HepG2 (cell line): Measurements from ENCODE around the gene BACE1-AS. TPM values are rescaled to one million over a fixed set of nuclear protein-coding genes. Genes with fewer than 3 reads are reported as not detected.

ENCODE experiments used
- CHCHD3 ChIP-seq: sonication (generic); formaldehyde crosslinking; IDR thresholded peaks from 2 replicates; pipeline ENCODE4 v1.8.0; 2022; ENCODE audit warnings: mild to moderate bottlenecking, missing genetic modification reagents, moderate library complexity
- EZH2 ChIP-seq: conservative IDR thresholded peaks from 2 replicates; pipeline ENCODE4 v1.6.1; 2012; ENCODE audit warnings: mild to moderate bottlenecking, low read depth, low read length, moderate library complexity
- HMG20A ChIP-seq: IDR thresholded peaks from 2 replicates; pipeline ENCODE4 v1.6.1; 2016; ENCODE audit warnings: borderline replicate concordance
- KIAA2018 ChIP-seq: sonication (generic); formaldehyde crosslinking; IDR thresholded peaks from 2 replicates; pipeline ENCODE4 v1.5.0; 2020; ENCODE audit warnings: mild to moderate bottlenecking, missing genetic modification reagents, borderline replicate concordance
- KMT2A ChIP-seq: sonication (generic); formaldehyde crosslinking; IDR thresholded peaks from 2 replicates; pipeline ENCODE4 v1.4.0; 2020; ENCODE audit warnings: missing genetic modification reagents
- MTF1 ChIP-seq: sonication (generic); formaldehyde crosslinking; IDR thresholded peaks from 2 replicates; pipeline ENCODE4 v1.5.0; 2020; ENCODE audit warnings: missing genetic modification reagents
- NR1H2 ChIP-seq: sonication (generic); formaldehyde crosslinking; IDR thresholded peaks from 2 replicates; pipeline ENCODE4 v1.8.1; 2022; ENCODE audit warnings: low read depth, missing genetic modification reagents, borderline replicate concordance
- SNAPC4 ChIP-seq: sonication (generic); formaldehyde crosslinking; IDR thresholded peaks from 2 replicates; pipeline ENCODE4 v1.4.0; 2020; ENCODE audit warnings: mild to moderate bottlenecking, missing genetic modification reagents
- YEATS4 ChIP-seq: sonication (generic); formaldehyde crosslinking; IDR thresholded peaks from 2 replicates; pipeline ENCODE4 v1.4.0; 2020; ENCODE audit warnings: missing genetic modification reagents, borderline replicate concordance
- ZBTB21 ChIP-seq: sonication (generic); formaldehyde crosslinking; IDR thresholded peaks from 2 replicates; pipeline ENCODE4 v1.4.0; 2020; ENCODE audit warnings: missing genetic modification reagents
- ZNF557 ChIP-seq: sonication (generic); formaldehyde crosslinking; IDR thresholded peaks from 2 replicates; pipeline ENCODE4 v1.4.0; 2020; ENCODE audit warnings: missing genetic modification reagents
- ZNF761 ChIP-seq: sonication (generic); formaldehyde crosslinking; conservative IDR thresholded peaks from 2 replicates; pipeline ENCODE4 v1.4.0; 2020; ENCODE audit warnings: mild to moderate bottlenecking, missing genetic modification reagents
- ZNF790 ChIP-seq: sonication (generic); formaldehyde crosslinking; IDR thresholded peaks from 2 replicates; pipeline ENCODE4 v1.8.0; 2022; ENCODE audit warnings: missing genetic modification reagents, mild to moderate bottlenecking, borderline replicate concordance
- polyA plus RNA-seq, 8 experiments: library from polyadenylated mRNA; depleted of rRNA in 3 of 8; stranded (reverse) in 7 of 8; unstranded in 1 of 8; fragments of >200 nt; fragmentation: Illumina TruSeq in 4 of 8; extraction: Trizol in 4 of 8; gene quantifications; 2 replicates each; pipeline versions ENCODE4 v1.2.1 to v1.2.3, GENCODE V29; 2011 to 2016; ENCODE audit warnings: low read depth in 4 of 8, missing spikeins in 1 of 8, mixed read lengths in 1 of 8; ENCODE audit not compliant: insufficient read depth in 1 of 8
- total RNA-seq, 5 experiments: library from RNA; depleted of rRNA; stranded (reverse); fragments of >200 nt; fragmentation: Illumina TruSeq; extraction: Trizol; gene quantifications; 2 replicates each; pipeline ENCODE4 v1.2.3, GENCODE V29; 2016; ENCODE audit warnings: low read depth in 1 of 5

The BACE1-AS gene
- total and polyA plus RNA-seq, 2 of the 13 experiments (the other 11 are each of a cell fraction or from before 2014, with no cell fraction given) = 2.0 to 3.9 TPM

- TF ChIP-seq KIAA2018 (no peak), SNAPC4 (CRISPR knock-in tag) (0 out of 2 replicates have a peak, but pooled peaks have one; percentile 60), ZNF557 (0 out of 2 replicates have a peak, but pooled peaks have one; percentile 27), EZH2 (no peak), ZBTB21 (CRISPR knock-in tag) (no peak), MTF1 (CRISPR knock-in tag) (no peak), ZNF790 (CRISPR knock-in tag) (no peak), NR1H2 (no peak; the same call in 1 of the 2 replicates), CHCHD3 (CRISPR knock-in tag) (no peak), KMT2A (CRISPR knock-in tag) (no peak), HMG20A (CRISPR knock-in tag) (no peak), ZNF761 (CRISPR knock-in tag) (peak; percentile 28; the same call in 1 of the 2 replicates), YEATS4 (CRISPR knock-in tag) (peak; percentile 81; the same call in 1 of the 2 replicates)
Measured at GRCh38 chr11:117299351-117300282, 8.5 kb downstream of the BACE1-AS start (continued).
